Loucy (cell line): Measurements from ENCODE around the gene SP3.

Experiments used
- EZH2phosphoT487 ChIP-seq: fragments of 200-600 bp; IDR thresholded peaks from 2 replicates; pipeline ENCODE4 v1.6.1; 2018; ENCODE audit warnings: antibody characterized with exemption, mild to moderate bottlenecking, moderate library complexity, borderline replicate concordance
- TF ChIP-seq, protein P1 (sequence below): fragments of 200-600 bp; sonication (generic); conservative IDR thresholded peaks from 2 replicates; pipeline ENCODE4 v1.5.1; 2014; ENCODE audit warnings: mild to moderate bottlenecking, antibody characterized with exemption, low read length

DNA sequence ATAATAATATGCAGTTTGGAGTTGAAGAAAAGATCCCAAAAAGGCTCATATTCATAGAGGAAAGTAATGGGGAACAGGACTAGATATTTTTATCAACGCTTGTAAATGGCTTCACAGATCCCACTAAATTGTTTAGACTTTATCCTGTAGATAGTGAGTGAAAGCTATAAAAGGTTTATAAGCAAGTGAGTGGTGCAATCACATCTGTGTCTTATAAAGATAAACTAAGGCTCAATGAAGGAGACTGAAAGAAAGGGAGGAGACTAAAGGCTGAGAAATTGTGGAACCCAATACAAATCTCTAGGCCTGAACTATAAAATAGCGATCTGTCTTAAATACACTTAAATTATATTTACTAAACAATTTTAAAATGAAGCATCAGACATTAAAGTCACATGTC is 7.7 kb downstream of the SP3 start:
- TF ChIP-seq, protein P1, sequence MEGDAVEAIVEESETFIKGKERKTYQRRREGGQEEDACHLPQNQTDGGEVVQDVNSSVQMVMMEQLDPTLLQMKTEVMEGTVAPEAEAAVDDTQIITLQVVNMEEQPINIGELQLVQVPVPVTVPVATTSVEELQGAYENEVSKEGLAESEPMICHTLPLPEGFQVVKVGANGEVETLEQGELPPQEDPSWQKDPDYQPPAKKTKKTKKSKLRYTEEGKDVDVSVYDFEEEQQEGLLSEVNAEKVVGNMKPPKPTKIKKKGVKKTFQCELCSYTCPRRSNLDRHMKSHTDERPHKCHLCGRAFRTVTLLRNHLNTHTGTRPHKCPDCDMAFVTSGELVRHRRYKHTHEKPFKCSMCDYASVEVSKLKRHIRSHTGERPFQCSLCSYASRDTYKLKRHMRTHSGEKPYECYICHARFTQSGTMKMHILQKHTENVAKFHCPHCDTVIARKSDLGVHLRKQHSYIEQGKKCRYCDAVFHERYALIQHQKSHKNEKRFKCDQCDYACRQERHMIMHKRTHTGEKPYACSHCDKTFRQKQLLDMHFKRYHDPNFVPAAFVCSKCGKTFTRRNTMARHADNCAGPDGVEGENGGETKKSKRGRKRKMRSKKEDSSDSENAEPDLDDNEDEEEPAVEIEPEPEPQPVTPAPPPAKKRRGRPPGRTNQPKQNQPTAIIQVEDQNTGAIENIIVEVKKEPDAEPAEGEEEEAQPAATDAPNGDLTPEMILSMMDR, result no peak
- no peak for TF ChIP-seq EZH2phosphoT487
